ENCODE data around the gene BNIP1. TPM values are rescaled to one million over a fixed set of nuclear protein-coding genes. Genes with fewer than 3 reads are reported as not detected.

Gene BNIP1
- total RNA-seq, 4 donors from 2014 or later = 12.0 to 15.9 (median 15.6) TPM

DNA sequence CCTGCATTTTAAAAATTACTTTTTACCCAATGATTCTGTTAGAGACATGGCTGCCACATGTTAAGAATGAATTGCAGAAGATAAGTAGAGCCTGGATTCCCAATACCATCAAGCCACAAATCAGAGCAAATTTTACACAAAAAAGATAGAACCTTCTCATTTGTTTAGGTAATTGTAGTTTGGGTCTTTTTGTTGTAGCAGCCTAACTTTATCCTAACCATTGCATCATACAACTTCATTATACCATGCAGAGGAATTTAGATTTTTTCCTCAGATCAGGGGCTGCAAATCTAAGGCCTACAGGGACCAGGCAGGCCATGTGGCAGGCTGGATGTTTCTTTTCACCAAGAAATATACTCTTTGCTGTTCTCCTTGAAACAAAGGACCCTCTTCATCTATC lies 56.0 kb downstream of the BNIP1 start:
- H3K4me1 ChIP-seq = no peaks in the 10 kb centered on the region
- H3K4me3 ChIP-seq (replicated peaks in 1 of 3) = no peak overlapping the region
- H3K36me3 ChIP-seq = no peaks in the 10 kb centered on the region
- H3K27me3 ChIP-seq = no peaks in the 10 kb centered on the region
- intact Hi-C loops (cut with DNase I) = no loop called here
- H3K27ac ChIP-seq = no peak overlapping the region
- TF ChIP-seq, protein P1, sequence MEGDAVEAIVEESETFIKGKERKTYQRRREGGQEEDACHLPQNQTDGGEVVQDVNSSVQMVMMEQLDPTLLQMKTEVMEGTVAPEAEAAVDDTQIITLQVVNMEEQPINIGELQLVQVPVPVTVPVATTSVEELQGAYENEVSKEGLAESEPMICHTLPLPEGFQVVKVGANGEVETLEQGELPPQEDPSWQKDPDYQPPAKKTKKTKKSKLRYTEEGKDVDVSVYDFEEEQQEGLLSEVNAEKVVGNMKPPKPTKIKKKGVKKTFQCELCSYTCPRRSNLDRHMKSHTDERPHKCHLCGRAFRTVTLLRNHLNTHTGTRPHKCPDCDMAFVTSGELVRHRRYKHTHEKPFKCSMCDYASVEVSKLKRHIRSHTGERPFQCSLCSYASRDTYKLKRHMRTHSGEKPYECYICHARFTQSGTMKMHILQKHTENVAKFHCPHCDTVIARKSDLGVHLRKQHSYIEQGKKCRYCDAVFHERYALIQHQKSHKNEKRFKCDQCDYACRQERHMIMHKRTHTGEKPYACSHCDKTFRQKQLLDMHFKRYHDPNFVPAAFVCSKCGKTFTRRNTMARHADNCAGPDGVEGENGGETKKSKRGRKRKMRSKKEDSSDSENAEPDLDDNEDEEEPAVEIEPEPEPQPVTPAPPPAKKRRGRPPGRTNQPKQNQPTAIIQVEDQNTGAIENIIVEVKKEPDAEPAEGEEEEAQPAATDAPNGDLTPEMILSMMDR (IDR thresholded peaks at IDR 0.05) = no peak
- TF ChIP-seq POLR2A (IDR thresholded peaks at IDR 0.05) = no peak
- no peak for DNase-seq
- H3K9me3 ChIP-seq = no peaks in the 10 kb centered on the region

DNA sequence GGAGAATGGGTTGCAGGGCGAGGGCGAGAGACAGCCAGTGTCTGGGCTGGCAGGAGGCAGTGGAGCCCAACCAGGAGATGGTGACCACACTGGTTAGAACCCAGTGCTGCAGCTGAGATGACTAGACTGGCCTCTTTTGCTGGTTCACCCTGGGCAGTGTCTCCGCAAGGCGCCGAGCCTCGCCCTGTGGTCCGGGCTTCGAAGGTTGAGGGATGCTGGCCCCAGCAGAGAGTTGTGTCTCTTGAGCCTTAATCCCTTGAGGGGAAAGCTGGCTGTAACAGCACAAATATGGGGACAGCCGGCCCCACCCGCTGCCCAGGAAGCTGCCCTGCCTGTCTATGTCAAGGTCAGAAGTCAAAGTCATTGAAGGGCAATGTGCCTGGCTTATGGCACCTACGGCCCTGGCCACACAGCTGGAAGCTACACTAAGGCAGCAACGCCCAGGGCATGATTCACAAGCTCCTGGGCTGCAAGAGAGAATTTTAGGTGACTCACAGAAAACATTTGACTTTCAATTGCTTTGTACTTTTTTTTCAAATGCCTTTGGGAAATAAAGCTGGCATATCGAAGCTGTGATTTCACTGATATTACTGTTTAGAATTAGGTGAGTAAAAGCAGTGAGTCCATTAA lies 57.4 kb downstream of the BNIP1 start:
- no peak overlapping the region for H3K27ac ChIP-seq
- H3K4me1 ChIP-seq = no peaks in the 10 kb centered on the region
- no peak for DNase-seq
- no peak overlapping the region for H3K4me3 ChIP-seq (replicated peaks in 1 of 3)
- TF ChIP-seq, protein P1 (IDR thresholded peaks at IDR 0.05) = no peak
- no peak for TF ChIP-seq POLR2A (IDR thresholded peaks at IDR 0.05)
- 78 to 86% methylated on average over 9 to 13 of the region's 13 CpGs for WGBS, 2 donors
- intact Hi-C loops (cut with DNase I) = loop anchor here (2.0 kb wide), 1 partner anchor 221 kb away; no protein-coding TSS in a partner anchor
- no peaks in the 10 kb centered on the region for H3K9me3 ChIP-seq
- no peaks in the 10 kb centered on the region for H3K27me3 ChIP-seq
- no peaks in the 10 kb centered on the region for H3K36me3 ChIP-seq

DNA sequence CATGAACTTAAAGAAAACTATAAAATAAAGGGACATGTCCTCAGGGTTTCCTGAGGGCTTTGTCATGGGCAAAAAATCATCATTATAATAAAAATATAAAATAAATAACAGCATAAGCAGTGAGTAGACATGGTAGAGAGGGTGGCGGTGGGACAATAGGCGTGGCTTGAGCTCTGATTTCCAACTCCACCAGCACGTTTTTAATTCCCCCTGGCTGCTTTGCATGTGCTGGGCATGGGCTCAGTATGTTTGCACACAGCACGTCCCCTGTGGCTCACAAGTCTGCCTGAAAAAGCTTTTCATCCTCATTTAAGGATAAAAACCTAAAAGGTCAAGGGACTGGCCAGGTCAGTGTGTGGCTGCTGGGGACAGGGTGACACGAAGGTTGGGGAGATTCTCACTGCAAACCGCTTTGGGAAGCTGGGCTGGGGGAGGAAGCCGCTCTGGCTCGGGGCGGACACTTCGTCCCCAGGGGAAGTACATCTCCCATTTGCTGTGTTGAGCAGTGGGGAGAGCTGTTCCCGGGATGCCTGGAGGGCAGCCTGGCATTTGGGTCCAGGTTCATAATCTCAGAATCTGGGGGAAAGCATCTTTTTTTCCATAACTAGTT lies 58.0 kb downstream of the BNIP1 start:
- Histone ChIP-seq H3K27me3 (no peaks in the 10 kb centered on the region), H3K4me3 (replicated peaks in 1 of 3) (no peak overlapping the region), H3K9me3 (no peaks in the 10 kb centered on the region), H3K27ac (no peak overlapping the region), H3K4me1 (no peaks in the 10 kb centered on the region), H3K36me3 (no peaks in the 10 kb centered on the region)
- 21 to 30% methylated on average over 11 of the region's 11 CpGs for WGBS, 2 donors
- intact Hi-C loops (cut with DNase I) = loop anchor here (2.0 kb wide), 1 partner anchor 222 kb away; no protein-coding TSS in a partner anchor
- DNase-seq = no peak
- TF ChIP-seq, protein P1 (IDR thresholded peaks at IDR 0.05) = no peak
- TF ChIP-seq POLR2A (IDR thresholded peaks at IDR 0.05) = no peak

DNA sequence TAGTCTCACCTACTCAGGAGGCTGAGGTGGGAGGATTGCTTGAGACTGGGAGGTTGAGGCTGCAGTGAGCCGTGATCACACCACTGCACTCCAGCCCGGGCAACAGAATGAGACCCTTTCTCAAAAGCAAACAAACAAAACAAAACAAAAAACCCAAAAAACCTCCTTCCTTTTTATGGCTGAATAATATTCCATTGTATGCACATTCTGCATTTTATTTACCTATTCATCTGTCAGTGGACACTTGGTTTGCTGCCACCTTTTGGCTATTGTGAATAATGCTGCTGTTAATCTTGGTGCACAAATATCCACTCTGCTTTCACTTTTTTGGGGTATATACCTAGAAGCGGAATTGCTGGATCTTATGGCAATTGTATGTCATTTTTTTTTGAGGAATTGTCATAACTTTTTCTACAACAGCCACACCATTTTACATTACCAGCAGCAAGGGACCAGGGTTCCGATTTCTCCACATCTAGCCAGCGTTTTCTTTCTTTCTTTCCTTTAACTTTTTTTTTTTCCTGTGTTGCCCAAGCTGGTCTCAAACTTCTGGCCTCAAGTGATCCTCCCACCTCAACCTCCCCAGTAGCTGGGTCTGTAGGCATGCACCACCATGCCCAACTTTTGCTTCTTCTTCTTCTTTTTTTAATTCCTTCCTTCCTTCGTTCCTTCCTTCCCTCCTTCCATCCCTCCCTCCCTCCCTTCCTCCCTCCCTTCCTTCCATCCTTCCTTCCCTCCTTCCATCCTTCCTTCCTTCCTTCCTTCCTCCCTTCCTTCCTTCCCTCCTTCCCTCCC lies 60.1 kb downstream of the BNIP1 start:
- intact Hi-C loops (cut with DNase I) = no loop called here
- no peak for DNase-seq
- Histone ChIP-seq H3K4me3 (replicated peaks in 1 of 3) (no peak overlapping the region), H3K4me1 (no peaks in the 10 kb centered on the region), H3K9me3 (no peaks in the 10 kb centered on the region), H3K27me3 (no peaks in the 10 kb centered on the region), H3K27ac (no peak overlapping the region), H3K36me3 (no peaks in the 10 kb centered on the region)
- WGBS, 2 donors = 88 to 89% methylated on average over 6 of the region's 6 CpGs
- TF ChIP-seq, protein P1 (IDR thresholded peaks at IDR 0.05) = peak in 4 of 6 experiments; percentile 15 to 57 (median 50)
- no peak for TF ChIP-seq POLR2A (IDR thresholded peaks at IDR 0.05)

DNA sequence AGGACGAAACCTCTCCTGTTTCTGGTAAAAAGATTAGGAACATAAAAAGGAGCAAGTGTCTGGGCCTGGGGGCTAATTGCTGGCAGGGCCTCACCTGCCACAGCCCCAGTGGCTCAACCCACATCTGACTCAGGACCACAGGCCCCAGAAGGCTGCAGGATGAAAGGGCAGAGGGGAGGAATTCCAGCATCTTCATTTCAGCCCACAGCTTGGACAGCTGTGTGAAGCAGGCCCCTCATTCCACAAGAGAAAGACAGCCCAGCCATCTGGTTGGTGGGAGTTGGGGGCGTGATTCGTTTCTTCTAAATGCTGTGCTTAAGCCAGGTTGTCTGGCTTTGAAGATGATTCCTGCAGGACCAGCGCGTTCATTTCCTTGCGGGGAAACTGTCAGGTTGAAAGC lies 61.6 kb downstream of the BNIP1 start:
- Histone ChIP-seq H3K4me1 (no peaks in the 10 kb centered on the region), H3K9me3 (no peaks in the 10 kb centered on the region), H3K27me3 (no peaks in the 10 kb centered on the region), H3K36me3 (no peaks in the 10 kb centered on the region), H3K27ac (no peak overlapping the region), H3K4me3 (replicated peaks in 1 of 3) (no peak overlapping the region)
- no peak for TF ChIP-seq POLR2A (IDR thresholded peaks at IDR 0.05)
- TF ChIP-seq, protein P1 (IDR thresholded peaks at IDR 0.05) = no peak
- intact Hi-C loops (cut with DNase I) = no loop called here
- WGBS, 2 donors = 55 to 61% methylated on average over 6 of the region's 6 CpGs
- no peak for DNase-seq
